ENCODE data around the gene EPB41L1. TPM values are rescaled to one million over a fixed set of nuclear protein-coding genes. Genes with fewer than 3 reads are reported as not detected.
"Not testable (repeated sequence)": the region's sequence is repeated elsewhere in the genome, so short reads cannot be mapped to it uniquely, and the experiment has no call there.

Gene EPB41L1
- polyA plus RNA-seq, 3 donors, result 0.05 TPM; not detected in 2

DNA sequence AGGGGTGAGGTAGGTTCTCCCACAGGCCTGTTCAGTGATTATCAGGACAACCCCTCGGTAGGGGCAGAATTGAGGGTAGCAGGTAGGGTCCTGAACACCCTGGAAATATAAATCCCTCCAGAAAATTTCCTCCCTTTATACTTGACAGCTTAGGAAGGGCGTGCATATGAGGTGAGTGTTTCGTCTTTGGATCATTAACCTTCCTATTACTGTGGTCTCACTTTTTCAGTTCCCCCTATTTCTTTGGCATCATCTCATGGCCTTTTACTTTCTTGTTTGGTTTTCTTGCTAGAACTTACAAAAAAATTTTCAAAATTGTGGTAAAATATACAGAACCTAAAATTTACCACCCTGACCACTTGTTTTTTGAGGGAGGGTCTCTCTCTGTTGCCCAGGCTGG, 18.7 kb upstream of the EPB41L1 start:
- Histone ChIP-seq H3K9ac (ENCODE audit: insufficient read depth, low read length, poor library complexity, severe bottlenecking) (no peak overlapping the region), H3K9me3 (replicated peaks in 1 of 2; ENCODE audit: control insufficient read depth in 1 of 2, insufficient read depth in 1 of 2, low read length in 2 of 2) (no peaks in the 10 kb centered on the region), H3K4me3 (replicated peaks in 1 of 3; ENCODE audit: low read depth in 2 of 3, low read length in 3 of 3) (no peak overlapping the region), H3K4me1 (ENCODE audit: control insufficient read depth in 1 of 2, insufficient read depth in 2 of 2, low read length in 2 of 2) (no peaks in the 10 kb centered on the region), H3K27ac (ENCODE audit: low read depth in 1 of 2, low read length in 2 of 2) (no peak overlapping the region), H3K27me3 (ENCODE audit: control insufficient read depth in 2 of 2, insufficient read depth in 2 of 2, low read length in 2 of 2) (no peaks in the 10 kb centered on the region), H2AFZ (ENCODE audit: insufficient read depth, low read depth, low read length, poor library complexity, severe bottlenecking) (peak overlapping the region; percentile 41), H3K79me2 (ENCODE audit: insufficient read depth, low read length) (no peaks in the 10 kb centered on the region), H3K36me3 (replicated peaks in 1 of 2; ENCODE audit: control insufficient read depth in 1 of 2, insufficient read depth in 2 of 2, low read length in 2 of 2) (no peaks in the 10 kb centered on the region), H3K4me2 (replicated peaks; ENCODE audit: extremely low read depth, low read length, poor library complexity, severe bottlenecking) (no peak overlapping the region), H4K20me1 (ENCODE audit: insufficient read depth, low read length) (no peaks in the 10 kb centered on the region)
- H3K4me1 Mint-ChIP-seq, result no peaks in the 10 kb centered on the region
- no peak for DNase-seq
- H3K36me3 Mint-ChIP-seq, result no peaks in the 10 kb centered on the region
- H3K27me3 Mint-ChIP-seq (ENCODE audit: low read depth in 3 of 3), result peaks cover 0 to 8% (median 5%) of the 10 kb centered on the region in 3 donors
- H3K27ac Mint-ChIP-seq, result no peak overlapping the region
- TF ChIP-seq, protein P1, sequence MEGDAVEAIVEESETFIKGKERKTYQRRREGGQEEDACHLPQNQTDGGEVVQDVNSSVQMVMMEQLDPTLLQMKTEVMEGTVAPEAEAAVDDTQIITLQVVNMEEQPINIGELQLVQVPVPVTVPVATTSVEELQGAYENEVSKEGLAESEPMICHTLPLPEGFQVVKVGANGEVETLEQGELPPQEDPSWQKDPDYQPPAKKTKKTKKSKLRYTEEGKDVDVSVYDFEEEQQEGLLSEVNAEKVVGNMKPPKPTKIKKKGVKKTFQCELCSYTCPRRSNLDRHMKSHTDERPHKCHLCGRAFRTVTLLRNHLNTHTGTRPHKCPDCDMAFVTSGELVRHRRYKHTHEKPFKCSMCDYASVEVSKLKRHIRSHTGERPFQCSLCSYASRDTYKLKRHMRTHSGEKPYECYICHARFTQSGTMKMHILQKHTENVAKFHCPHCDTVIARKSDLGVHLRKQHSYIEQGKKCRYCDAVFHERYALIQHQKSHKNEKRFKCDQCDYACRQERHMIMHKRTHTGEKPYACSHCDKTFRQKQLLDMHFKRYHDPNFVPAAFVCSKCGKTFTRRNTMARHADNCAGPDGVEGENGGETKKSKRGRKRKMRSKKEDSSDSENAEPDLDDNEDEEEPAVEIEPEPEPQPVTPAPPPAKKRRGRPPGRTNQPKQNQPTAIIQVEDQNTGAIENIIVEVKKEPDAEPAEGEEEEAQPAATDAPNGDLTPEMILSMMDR (IDR thresholded peaks at IDR 0.05), result no peak
- intact Hi-C loops (cut with micrococcal nuclease), result no loop called here
- no peaks in the 10 kb centered on the region for H3K9me3 Mint-ChIP-seq
- no peak overlapping the region for H3K4me3 Mint-ChIP-seq
- WGBS (ENCODE audit: insufficient coverage), result no CpG with 5 or more reads among the region's 3 CpGs

DNA sequence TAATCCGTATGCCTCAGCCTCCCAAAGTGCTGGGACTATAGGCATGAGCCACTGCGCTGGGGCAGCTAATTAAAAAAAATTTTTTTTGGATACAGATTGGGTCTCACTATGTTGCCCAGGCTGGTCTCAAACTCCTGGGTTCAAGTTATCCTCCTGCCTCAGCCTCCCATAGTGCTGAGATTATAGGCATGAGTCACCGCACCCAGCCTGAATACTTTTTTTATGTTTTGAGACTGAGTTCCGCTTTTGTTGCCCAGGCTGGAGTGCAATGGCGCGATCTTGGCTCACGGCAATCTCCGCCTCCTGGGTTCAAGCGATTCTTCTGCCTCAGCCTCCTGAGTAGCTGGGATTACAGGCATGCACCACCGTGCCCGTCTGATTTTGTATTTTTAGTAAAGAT, 17.2 kb upstream of the EPB41L1 start:
- H3K4me1 Mint-ChIP-seq; H3K4me3 ChIP-seq (replicated peaks in 1 of 3; ENCODE audit: low read depth in 2 of 3, low read length in 3 of 3); H3K36me3 ChIP-seq (replicated peaks in 1 of 2; ENCODE audit: control insufficient read depth in 1 of 2, insufficient read depth in 2 of 2, low read length in 2 of 2); H2AFZ ChIP-seq (ENCODE audit: insufficient read depth, low read depth, low read length, poor library complexity, severe bottlenecking); H3K27me3 ChIP-seq (ENCODE audit: control insufficient read depth in 2 of 2, insufficient read depth in 2 of 2, low read length in 2 of 2); H3K4me2 ChIP-seq (replicated peaks; ENCODE audit: extremely low read depth, low read length, poor library complexity, severe bottlenecking); H3K27ac Mint-ChIP-seq; H3K4me1 ChIP-seq (ENCODE audit: control insufficient read depth in 1 of 2, insufficient read depth in 2 of 2, low read length in 2 of 2); H3K9me3 Mint-ChIP-seq; H3K36me3 Mint-ChIP-seq; intact Hi-C loops (cut with micrococcal nuclease); H3K9me3 ChIP-seq (replicated peaks in 1 of 2; ENCODE audit: control insufficient read depth in 1 of 2, insufficient read depth in 1 of 2, low read length in 2 of 2); DNase-seq; H3K9ac ChIP-seq (ENCODE audit: insufficient read depth, low read length, poor library complexity, severe bottlenecking); H3K4me3 Mint-ChIP-seq; H3K27me3 Mint-ChIP-seq (ENCODE audit: low read depth in 3 of 3); H4K20me1 ChIP-seq (ENCODE audit: insufficient read depth, low read length); H3K79me2 ChIP-seq (ENCODE audit: insufficient read depth, low read length); H3K27ac ChIP-seq (ENCODE audit: low read depth in 1 of 2, low read length in 2 of 2): not testable (repeated sequence)
- whole genome bisulfite sequencing (ENCODE audit: insufficient coverage), result 82% methylated on average over 2 of the region's 11 CpGs

All from CD14-positive monocyte (primary cell).